ENCODE measurements around the gene PSD. TPM values are rescaled to one million over a fixed set of nuclear protein-coding genes. Genes with fewer than 3 reads are reported as not detected.
A peak's percentile ranks its signal among the peaks of the same experiment; 100 is the strongest.

Gene PSD
- total and polyA plus RNA-seq, 2 donors (not counting 3 experiments of a cell fraction or from before 2014, with no cell fraction given) = 0.10 to 0.40 TPM

GRCh38 chr10:102393411-102394078, 25.0 kb downstream of the PSD start:
- no peak for DNase-seq (ENCODE audit: low read depth, low spot score)
- H3K4me3 ChIP-seq (replicated peaks in 1 of 3; ENCODE audit: insufficient read depth in 1 of 3, low read depth in 1 of 3, low read length in 3 of 3) = peak overlapping the region; percentile 4 to 60 (median 53)
- H3K27ac ChIP-seq (ENCODE audit: insufficient read depth, low read depth, low read length) = peak overlapping the region; percentile 87
- peak overlapping the region; percentile 81 for H3K9ac ChIP-seq (replicated peaks; ENCODE audit: extremely low read depth, insufficient read depth, low read length)
- ChIA-PET CTCF (interaction anchor here (0.7 to 9.2 kb wide), 16 partner anchors 10 to 276 kb away, joined by 3 to 168 read pairs (median 6); partner anchors contain the start of genes ACTR1A and FBXL15), POLR2A (interaction anchor here (0.6 kb wide), 1 partner anchor 250 kb away, joined by 5 read pairs; no protein-coding TSS in a partner anchor)
- intact Hi-C loops (cut with micrococcal nuclease) (loop anchor here (1.0 to 2.0 kb wide), 5 partner anchors 29 to 319 kb away; partner anchors contain the start of gene NOLC1), dilution Hi-C loops (cut with MboI; ENCODE audit: extremely low pct_ligation_motif_present, low sequenced_read_pairs) (no loop called here)
- peaks cover 0 to 11% of the 10 kb centered on the region in 2 experiments for H3K36me3 ChIP-seq (ENCODE audit: control insufficient read depth in 2 of 2, extremely low read depth in 1 of 2, insufficient read depth in 2 of 2, low read length in 2 of 2)
- no peaks in the 10 kb centered on the region for H3K9me3 ChIP-seq (replicated peaks; ENCODE audit: control insufficient read depth, insufficient read depth, low read length)
- peak overlapping the region; percentile 44 for H3K4me2 ChIP-seq (ENCODE audit: insufficient read depth, low read length)
- FAIRE-seq = no peak
- no peaks in the 10 kb centered on the region for H4K20me1 ChIP-seq (replicated peaks; ENCODE audit: control insufficient read depth, extremely low read depth, insufficient read depth, low read length)
- H3K4me1 ChIP-seq (ENCODE audit: control insufficient read depth, extremely low read depth, insufficient read depth, low read length) = peaks cover 14% of the 10 kb centered on the region
- H3K9me1 ChIP-seq (replicated peaks; ENCODE audit: control insufficient read depth, extremely low read depth, insufficient read depth, low read length) = no peaks in the 10 kb centered on the region
- H3K79me2 ChIP-seq (ENCODE audit: control insufficient read depth, insufficient read depth, low read length) = no peaks in the 10 kb centered on the region
- peaks cover 6% of the 10 kb centered on the region in 2 experiments for H3K27me3 ChIP-seq (ENCODE audit: control insufficient read depth in 2 of 2, insufficient read depth in 2 of 2, low read length in 2 of 2)
- TF ChIP-seq EZH2 (IDR thresholded peaks at IDR 0.05; ENCODE audit: borderline replicate concordance, low read depth, low read length, severe bottlenecking) = no peak
- TF ChIP-seq MYC (IDR thresholded peaks at IDR 0.05; ENCODE audit: low read depth, low read length) = no peak
- no peak for TF ChIP-seq POLR2A (IDR thresholded peaks at IDR 0.05; ENCODE audit: low read depth, low read length)
- peak; percentile 92 to 96 for TF ChIP-seq CTCF (IDR thresholded peaks at IDR 0.05; ENCODE audit: extremely low read depth in 1 of 2, insufficient read depth in 1 of 2, low read depth in 1 of 2, low read length in 2 of 2)
- no peak for TF ChIP-seq MAX (IDR thresholded peaks at IDR 0.05; ENCODE audit: insufficient read depth, insufficient read length)
- TSS peak; percentile 78 for BruUV-seq (replicated peaks)
- peak overlapping the region; percentile 65 for H2AFZ ChIP-seq (ENCODE audit: low read depth, low read length)
